MCF 10A (cell line): Measurements from ENCODE around the gene DCLK2. TPM values are rescaled to one million over a fixed set of nuclear protein-coding genes. Genes with fewer than 3 reads are reported as not detected.

Experiments
- BruUV-seq: library from RNA; stranded (reverse); fragments of 400-500 nt; replicated peaks from 2 replicates; lab custom pipeline; 2021; lab: Mats Ljungman, UMichigan
- CTCF ChIA-PET: fragments of 300-600 bp; sonication (Branson Sonifier 250); formaldehyde crosslinking; extraction: SDS; loops from one replicate; lab custom pipeline; 2021; ENCODE audit warnings: antibody characterized with exemption, inconsistent platforms; lab: Yijun Ruan, JAX
- POLR2A ChIA-PET: fragments of 300-600, 350-650 bp; sonication (Branson Sonifier 250); formaldehyde crosslinking; extraction: SDS; loops from one replicate; lab custom pipeline; 2020; ENCODE audit warnings: antibody characterized with exemption, inconsistent platforms; lab: Yijun Ruan, JAX
- DNase-seq: peaks from one replicate; pipeline ENCODE4 v3.0.0-alpha.2; 2018; ENCODE audit not compliant: unreplicated experiment
- H3K27ac Mint-ChIP-seq: one replicate; pipeline ENCODE4 v1.8.0; 2022; ENCODE audit warnings: mild to moderate bottlenecking, low read depth, mixed read lengths; ENCODE audit not compliant: unreplicated experiment
- H3K27me3 Mint-ChIP-seq: one replicate; pipeline ENCODE4 v1.8.0; 2022; ENCODE audit warnings: mixed read lengths; ENCODE audit not compliant: insufficient read depth, unreplicated experiment
- H3K36me3 Mint-ChIP-seq: one replicate; pipeline ENCODE4 v1.8.0; 2022; ENCODE audit warnings: mild to moderate bottlenecking, moderate library complexity, mixed read lengths; ENCODE audit not compliant: insufficient read depth, unreplicated experiment
- H3K4me1 Mint-ChIP-seq: one replicate; pipeline ENCODE4 v1.8.0; 2022; ENCODE audit warnings: mixed read lengths; ENCODE audit not compliant: insufficient read depth, unreplicated experiment
- H3K4me3 Mint-ChIP-seq: one replicate; pipeline ENCODE4 v1.8.0; 2022; ENCODE audit warnings: mild to moderate bottlenecking, moderate library complexity, mixed read lengths; ENCODE audit not compliant: unreplicated experiment
- H3K9me3 Mint-ChIP-seq: one replicate; pipeline ENCODE4 v1.8.0; 2022; ENCODE audit warnings: mixed read lengths; ENCODE audit not compliant: unreplicated experiment
- intact Hi-C: fragments of 100-400 bp; cut with micrococcal nuclease; formaldehyde crosslinking; loops from 2 replicates; pipeline ENCODE4 v1.14.1; 2022
- total RNA-seq: library from RNA; stranded (reverse); gene quantifications from 2 replicates; pipeline ENCODE4 v1.2.3, GENCODE V29; 2022
- TF ChIP-seq, protein P1 (sequence below): fragments of 200-600 bp; IDR thresholded peaks from one replicate; pipeline ENCODE4 v1.8.0; 2022; ENCODE audit warnings: antibody characterized with exemption, mild to moderate bottlenecking; ENCODE audit not compliant: unreplicated experiment

DCLK2 gene
- total RNA-seq, 1 experiment from 2014 or later = 1.2 TPM

DNA sequence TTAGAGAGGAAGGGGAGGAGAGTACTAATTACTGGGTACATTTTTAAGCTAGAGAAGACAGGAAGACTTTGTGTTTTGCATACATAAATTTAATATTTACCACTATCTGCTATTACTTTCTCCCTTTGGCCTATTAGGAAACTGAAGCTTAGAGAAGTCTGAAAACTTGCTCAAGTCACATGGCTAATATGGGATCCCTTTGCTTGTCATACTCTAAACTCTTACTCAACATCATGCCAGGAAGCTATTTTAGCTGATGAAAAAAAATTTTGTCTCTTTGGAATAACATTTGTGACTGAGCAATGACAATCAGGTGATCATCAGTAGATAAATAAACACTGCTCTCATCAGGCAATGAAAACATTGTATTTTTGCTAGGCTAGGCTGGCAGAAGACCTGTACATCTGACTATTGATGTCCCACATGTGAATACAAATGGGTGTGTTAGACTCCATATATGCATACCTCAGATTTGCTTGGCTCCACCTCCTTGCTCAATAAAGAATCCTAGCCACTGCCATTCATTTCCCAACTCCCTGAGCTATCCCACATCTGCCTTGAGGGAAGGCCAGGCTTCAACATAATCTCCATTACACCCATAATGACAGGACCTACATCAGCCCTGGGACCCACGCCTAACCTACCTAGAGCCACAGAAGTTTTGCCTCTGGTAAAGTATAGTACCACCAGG is 17.0 kb upstream of the DCLK2 start:
- ChIA-PET POLR2A (interaction anchor here (0.6 kb wide), 2 partner anchors 16 to 239 kb away, joined by 3 to 4 read pairs; no protein-coding TSS in a partner anchor), CTCF (interaction anchor here (0.9 kb wide), 1 partner anchor 148 kb away, joined by 5 read pairs; no protein-coding TSS in a partner anchor)
- TF ChIP-seq, protein P1, sequence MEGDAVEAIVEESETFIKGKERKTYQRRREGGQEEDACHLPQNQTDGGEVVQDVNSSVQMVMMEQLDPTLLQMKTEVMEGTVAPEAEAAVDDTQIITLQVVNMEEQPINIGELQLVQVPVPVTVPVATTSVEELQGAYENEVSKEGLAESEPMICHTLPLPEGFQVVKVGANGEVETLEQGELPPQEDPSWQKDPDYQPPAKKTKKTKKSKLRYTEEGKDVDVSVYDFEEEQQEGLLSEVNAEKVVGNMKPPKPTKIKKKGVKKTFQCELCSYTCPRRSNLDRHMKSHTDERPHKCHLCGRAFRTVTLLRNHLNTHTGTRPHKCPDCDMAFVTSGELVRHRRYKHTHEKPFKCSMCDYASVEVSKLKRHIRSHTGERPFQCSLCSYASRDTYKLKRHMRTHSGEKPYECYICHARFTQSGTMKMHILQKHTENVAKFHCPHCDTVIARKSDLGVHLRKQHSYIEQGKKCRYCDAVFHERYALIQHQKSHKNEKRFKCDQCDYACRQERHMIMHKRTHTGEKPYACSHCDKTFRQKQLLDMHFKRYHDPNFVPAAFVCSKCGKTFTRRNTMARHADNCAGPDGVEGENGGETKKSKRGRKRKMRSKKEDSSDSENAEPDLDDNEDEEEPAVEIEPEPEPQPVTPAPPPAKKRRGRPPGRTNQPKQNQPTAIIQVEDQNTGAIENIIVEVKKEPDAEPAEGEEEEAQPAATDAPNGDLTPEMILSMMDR = no peak
- no TSS peak for BruUV-seq
- intact Hi-C loops = no loop called here
- no peaks in the 10 kb centered on the region for H3K4me1 Mint-ChIP-seq
- no peaks in the 10 kb centered on the region for H3K36me3 Mint-ChIP-seq
- no peak overlapping the region for H3K27ac Mint-ChIP-seq
- no peaks in the 10 kb centered on the region for H3K9me3 Mint-ChIP-seq
- DNase-seq = no peak
- H3K27me3 Mint-ChIP-seq = no peaks in the 10 kb centered on the region
- H3K4me3 Mint-ChIP-seq = no peak overlapping the region

DNA sequence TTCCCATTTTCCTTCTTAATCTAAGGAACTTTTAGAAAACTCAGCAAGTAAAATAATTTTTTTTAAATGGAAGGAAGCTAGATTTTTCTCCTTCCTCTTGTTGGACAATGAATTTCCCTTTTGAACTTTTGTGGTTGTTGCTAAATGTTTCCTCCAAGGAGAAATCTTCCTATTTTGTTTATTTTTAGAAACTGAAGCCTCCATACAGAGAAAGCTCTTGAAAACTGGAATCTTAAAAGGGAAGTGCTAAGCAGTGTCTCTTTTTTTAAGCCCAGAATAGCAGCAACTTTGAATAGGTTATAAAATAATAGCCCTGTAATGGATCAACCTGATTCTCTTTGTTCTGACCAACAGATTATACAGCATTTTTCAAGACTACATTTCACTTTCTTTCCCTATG is 15.1 kb upstream of the DCLK2 start:
- H3K4me3 Mint-ChIP-seq = no peak overlapping the region
- BruUV-seq = no TSS peak
- ChIA-PET CTCF (interaction anchor here (0.9 kb wide), 1 partner anchor 146 kb away, joined by 4 read pairs; no protein-coding TSS in a partner anchor), POLR2A (no interaction called here)
- H3K9me3 Mint-ChIP-seq = no peaks in the 10 kb centered on the region
- no peaks in the 10 kb centered on the region for H3K27me3 Mint-ChIP-seq
- intact Hi-C loops = no loop called here
- TF ChIP-seq, protein P1 = no peak
- no peak for DNase-seq
- no peak overlapping the region for H3K27ac Mint-ChIP-seq
- H3K4me1 Mint-ChIP-seq = no peaks in the 10 kb centered on the region
- H3K36me3 Mint-ChIP-seq = no peaks in the 10 kb centered on the region

DNA sequence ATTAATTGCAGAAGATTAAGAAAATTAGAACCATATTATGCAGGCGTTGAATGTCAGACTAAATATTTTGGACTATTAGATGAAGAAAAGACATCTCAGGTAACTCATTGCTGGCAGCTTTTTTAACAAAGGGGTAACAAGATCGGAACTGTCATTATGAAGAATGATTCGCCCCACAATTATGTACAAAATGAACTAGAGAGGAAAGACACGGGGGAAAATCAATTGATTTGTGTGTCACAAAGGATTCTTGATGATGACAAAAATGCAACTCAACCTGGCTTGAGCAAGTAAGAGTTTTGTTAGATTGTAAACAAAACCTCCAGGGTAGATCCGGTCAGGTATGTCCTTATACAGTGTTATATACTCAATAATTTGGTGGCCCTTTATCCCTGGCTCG is 12.5 kb upstream of the DCLK2 start:
- no peaks in the 10 kb centered on the region for H3K4me1 Mint-ChIP-seq
- H3K36me3 Mint-ChIP-seq = no peaks in the 10 kb centered on the region
- DNase-seq = no peak
- TF ChIP-seq, protein P1 = no peak
- ChIA-PET POLR2A (no interaction called here), CTCF (no interaction called here)
- intact Hi-C loops = no loop called here
- H3K9me3 Mint-ChIP-seq = no peaks in the 10 kb centered on the region
- H3K27me3 Mint-ChIP-seq = no peaks in the 10 kb centered on the region
- H3K27ac Mint-ChIP-seq = no peak overlapping the region
- no TSS peak for BruUV-seq
- no peak overlapping the region for H3K4me3 Mint-ChIP-seq

DNA sequence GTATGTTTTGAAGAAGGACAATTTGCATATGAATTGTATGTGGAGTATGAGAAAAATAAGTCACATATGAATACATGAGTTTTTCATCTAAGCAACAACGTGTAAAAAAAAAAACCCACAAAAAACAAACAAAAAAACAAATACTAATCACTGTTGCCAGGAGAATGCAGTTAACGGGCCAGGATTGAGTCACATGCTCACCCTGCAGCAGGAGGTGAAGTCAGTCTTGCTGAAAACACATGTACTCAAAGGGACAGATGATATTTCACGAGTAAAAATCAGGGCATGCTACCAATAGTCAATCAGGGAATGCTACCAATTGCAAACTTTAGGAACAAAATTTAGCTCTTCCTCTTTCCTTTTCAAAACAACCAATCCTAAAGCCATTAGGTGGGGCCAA is 10.4 kb upstream of the DCLK2 start:
- Mint-ChIP-seq H3K36me3 (no peaks in the 10 kb centered on the region), H3K4me3 (no peak overlapping the region), H3K27ac (no peak overlapping the region), H3K4me1 (peaks cover 2% of the 10 kb centered on the region), H3K9me3 (no peaks in the 10 kb centered on the region), H3K27me3 (no peaks in the 10 kb centered on the region)
- intact Hi-C loops = no loop called here
- ChIA-PET CTCF (interaction anchor here (0.6 kb wide), 1 partner anchor 175 kb away, joined by 3 read pairs; no protein-coding TSS in a partner anchor), POLR2A (interaction anchor here (0.7 kb wide), 1 partner anchor 74 kb away, joined by 3 read pairs; no protein-coding TSS in a partner anchor)
- no TSS peak for BruUV-seq
- no peak for DNase-seq
- TF ChIP-seq, protein P1 = no peak
